ENCODE data around the gene PGAP3.
A peak's percentile ranks its signal among the peaks of the same experiment; 100 is the strongest.
"Not testable (repeated sequence)": the region's sequence is repeated elsewhere in the genome, so short reads cannot be mapped to it uniquely, and the experiment has no call there.

The PGAP3 gene

DNA sequence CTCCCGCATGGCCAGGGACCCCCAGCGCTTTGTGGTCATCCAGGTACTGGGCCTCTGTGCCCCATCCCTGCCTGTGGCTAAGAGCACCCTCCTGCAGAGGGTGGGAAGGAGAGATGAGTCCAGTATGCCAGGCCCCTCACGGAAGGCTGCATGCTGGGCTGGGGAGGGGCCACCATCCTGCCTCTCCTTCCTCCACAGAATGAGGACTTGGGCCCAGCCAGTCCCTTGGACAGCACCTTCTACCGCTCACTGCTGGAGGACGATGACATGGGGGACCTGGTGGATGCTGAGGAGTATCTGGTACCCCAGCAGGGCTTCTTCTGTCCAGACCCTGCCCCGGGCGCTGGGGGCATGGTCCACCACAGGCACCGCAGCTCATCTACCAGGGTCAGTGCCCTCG lies 38.8 kb upstream of the PGAP3 start:
- Histone ChIP-seq H3K4me3 (no peak overlapping the region), H3K4me2 (peak overlapping the region; percentile 24), H3K27ac (no peak overlapping the region), H3K27me3 (no peaks in the 10 kb centered on the region), H3K4me1 (peaks cover 27% of the 10 kb centered on the region), H3K9ac (peak overlapping the region; percentile 31; the same call in 1 of the 2 replicates), H4K20me1 (no peaks in the 10 kb centered on the region), H3K9me3 (no peaks in the 10 kb centered on the region), H3K36me3 (peaks cover 30% of the 10 kb centered on the region)
- no peak for TF ChIP-seq Cebpa-rat (IDR thresholded peaks at IDR 0.05)

DNA sequence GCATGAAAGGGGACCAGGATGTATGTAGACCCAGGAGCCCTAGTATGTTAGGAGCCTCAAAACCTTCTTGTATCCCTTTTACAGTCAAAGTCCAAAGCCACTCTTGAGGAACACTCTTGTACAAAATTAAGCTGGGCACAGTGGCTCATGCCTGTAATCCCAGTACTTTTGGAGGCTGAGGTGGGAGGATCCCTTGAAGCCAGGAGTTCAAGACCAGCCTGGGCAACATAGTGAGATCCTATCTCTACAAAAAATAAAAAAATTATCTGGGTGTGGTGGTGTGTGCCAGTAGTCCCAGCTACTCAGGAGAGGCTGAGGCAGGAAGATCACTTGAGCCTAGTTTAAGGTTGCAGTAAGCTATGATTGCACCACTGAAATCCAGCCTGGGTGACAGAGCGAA lies 38.1 kb upstream of the PGAP3 start:
- H3K9me3 ChIP-seq, H4K20me1 ChIP-seq, H3K4me3 ChIP-seq, H3K9ac ChIP-seq, H3K27me3 ChIP-seq, H3K27ac ChIP-seq: not testable (repeated sequence)
- H3K36me3 ChIP-seq, result peaks cover 30% of the 10 kb centered on the region
- peak overlapping the region; percentile 24; the same call in 1 of the 2 replicates for H3K4me2 ChIP-seq
- peaks cover 24% of the 10 kb centered on the region for H3K4me1 ChIP-seq

DNA sequence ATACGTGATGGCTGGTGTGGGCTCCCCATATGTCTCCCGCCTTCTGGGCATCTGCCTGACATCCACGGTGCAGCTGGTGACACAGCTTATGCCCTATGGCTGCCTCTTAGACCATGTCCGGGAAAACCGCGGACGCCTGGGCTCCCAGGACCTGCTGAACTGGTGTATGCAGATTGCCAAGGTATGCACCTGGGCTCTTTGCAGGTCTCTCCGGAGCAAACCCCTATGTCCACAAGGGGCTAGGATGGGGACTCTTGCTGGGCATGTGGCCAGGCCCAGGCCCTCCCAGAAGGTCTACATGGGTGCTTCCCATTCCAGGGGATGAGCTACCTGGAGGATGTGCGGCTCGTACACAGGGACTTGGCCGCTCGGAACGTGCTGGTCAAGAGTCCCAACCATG lies 36.9 kb upstream of the PGAP3 start:
- peaks cover 30% of the 10 kb centered on the region for H3K36me3 ChIP-seq
- no peak overlapping the region for H3K9ac ChIP-seq
- peaks cover 19% of the 10 kb centered on the region for H3K4me1 ChIP-seq
- no peak for TF ChIP-seq Cebpa-rat (IDR thresholded peaks at IDR 0.05)
- no peaks in the 10 kb centered on the region for H3K9me3 ChIP-seq
- H3K27me3 ChIP-seq, result no peaks in the 10 kb centered on the region
- no peaks in the 10 kb centered on the region for H4K20me1 ChIP-seq
- H3K4me2 ChIP-seq, result no peak overlapping the region
- H3K27ac ChIP-seq, result no peak overlapping the region
- H3K4me3 ChIP-seq, result no peak overlapping the region

DNA sequence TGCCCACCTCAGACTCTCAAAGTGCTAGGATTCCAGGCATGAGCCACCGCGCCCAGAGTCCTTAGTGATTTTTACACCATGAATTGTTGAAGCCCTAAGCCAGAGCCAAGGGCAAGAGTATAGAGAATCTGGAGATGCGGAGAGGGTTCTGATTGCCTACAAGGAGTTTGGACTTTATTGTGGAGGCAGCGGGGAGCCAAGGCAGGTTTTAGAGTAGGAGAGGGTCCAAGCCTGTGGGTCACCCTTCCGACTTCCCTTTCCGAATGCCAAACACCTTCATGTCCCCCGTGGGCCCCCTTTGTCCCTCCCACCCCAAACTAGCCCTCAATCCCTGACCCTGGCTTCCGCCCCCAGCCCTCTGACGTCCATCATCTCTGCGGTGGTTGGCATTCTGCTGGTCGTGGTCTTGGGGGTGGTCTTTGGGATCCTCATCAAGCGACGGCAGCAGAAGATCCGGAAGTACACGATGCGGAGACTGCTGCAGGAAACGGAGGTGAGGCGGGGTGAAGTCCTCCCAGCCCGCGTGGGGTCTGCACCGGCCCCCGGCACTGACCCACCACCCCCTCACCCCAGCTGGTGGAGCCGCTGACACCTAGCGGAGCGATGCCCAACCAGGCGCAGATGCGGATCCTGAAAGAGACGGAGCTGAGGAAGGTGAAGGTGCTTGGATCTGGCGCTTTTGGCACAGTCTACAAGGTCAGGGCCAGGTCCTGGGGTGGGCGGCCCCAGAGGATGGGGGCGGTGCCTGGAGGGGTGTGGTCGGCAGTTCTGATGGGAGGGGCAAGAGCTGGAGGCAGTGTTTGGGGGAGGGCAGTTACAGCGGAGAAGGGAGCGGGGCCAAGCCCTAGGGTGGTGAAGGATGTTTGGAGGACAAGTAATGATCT lies 35.4 kb upstream of the PGAP3 start:
- Histone ChIP-seq H3K36me3 (peaks cover 17% of the 10 kb centered on the region), H4K20me1 (no peaks in the 10 kb centered on the region), H3K4me1 (peaks cover 10% of the 10 kb centered on the region), H3K9me3 (no peaks in the 10 kb centered on the region), H3K4me3 (no peak overlapping the region), H3K27me3 (no peaks in the 10 kb centered on the region), H3K27ac (no peak overlapping the region), H3K4me2 (no peak overlapping the region), H3K9ac (no peak overlapping the region)
- no peak for TF ChIP-seq Cebpa-rat (IDR thresholded peaks at IDR 0.05)

DNA sequence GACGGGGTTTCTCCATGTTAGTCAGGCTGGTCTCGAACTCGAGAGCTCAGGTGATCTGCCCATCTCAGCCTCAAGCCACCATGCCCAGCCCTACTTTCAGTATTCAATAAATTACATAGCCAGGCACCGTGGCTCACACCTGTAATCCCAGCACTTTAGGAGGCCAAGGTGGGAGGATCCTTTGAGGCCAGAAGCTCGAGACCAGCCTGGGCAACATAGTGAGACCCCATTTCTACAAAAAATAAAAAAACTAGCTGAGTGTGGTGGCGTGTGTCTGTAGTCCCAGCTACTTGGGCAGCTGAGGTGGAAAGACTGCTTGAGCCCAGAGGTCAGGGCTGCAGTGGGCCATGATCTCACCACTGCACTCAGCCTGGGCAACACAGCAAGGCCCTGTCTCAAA lies 34.2 kb upstream of the PGAP3 start:
- Histone ChIP-seq H3K4me2 (no peak overlapping the region), H3K27ac (no peak overlapping the region), H4K20me1 (no peaks in the 10 kb centered on the region), H3K4me3 (no peak overlapping the region), H3K9ac (no peak overlapping the region), H3K9me3 (no peaks in the 10 kb centered on the region), H3K4me1 (peaks cover 20% of the 10 kb centered on the region), H3K36me3 (peaks cover 7% of the 10 kb centered on the region), H3K27me3 (no peaks in the 10 kb centered on the region)
- TF ChIP-seq Cebpa-rat (IDR thresholded peaks at IDR 0.05), result no peak

DNA sequence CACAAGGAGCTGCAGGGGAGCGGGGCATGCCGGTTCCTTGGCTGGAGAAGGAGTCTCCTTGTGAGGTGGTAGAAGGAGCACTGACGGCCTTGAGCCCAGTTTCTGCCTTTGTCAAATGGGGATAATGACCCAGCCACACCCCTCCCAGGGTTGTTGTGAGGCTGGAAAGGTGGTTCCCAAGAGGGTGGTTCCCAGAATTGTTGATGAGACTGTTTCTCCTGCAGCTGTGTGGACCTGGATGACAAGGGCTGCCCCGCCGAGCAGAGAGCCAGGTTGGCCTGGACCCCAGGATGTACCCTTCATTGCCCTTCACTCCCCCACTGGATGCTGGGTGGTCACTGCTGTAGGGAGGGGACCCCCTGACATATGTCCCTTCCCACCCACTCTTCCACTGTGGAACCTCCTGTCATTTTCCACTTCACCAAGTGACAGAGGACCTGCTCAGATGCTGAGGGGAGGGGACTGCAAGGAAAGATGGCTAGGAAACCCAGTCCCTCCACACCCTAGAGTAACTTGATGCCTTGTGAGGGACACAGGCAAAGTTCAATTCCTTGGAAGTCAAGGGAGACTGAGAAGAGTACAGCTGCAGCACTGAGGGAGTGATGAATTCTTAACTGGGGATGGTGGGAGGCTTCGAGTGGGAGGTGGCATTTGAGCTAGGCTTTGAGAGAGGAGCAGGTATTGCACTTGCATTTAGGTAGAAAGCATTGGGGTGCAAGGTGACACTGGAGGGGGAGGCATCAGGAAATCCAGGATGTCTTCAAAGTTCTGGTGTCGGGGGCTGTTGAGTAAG lies 31.9 kb upstream of the PGAP3 start:
- no peaks in the 10 kb centered on the region for H4K20me1 ChIP-seq
- H3K9ac ChIP-seq, result no peak overlapping the region
- H3K4me2 ChIP-seq, result no peak overlapping the region
- no peak overlapping the region for H3K4me3 ChIP-seq
- H3K36me3 ChIP-seq, result no peaks in the 10 kb centered on the region
- no peaks in the 10 kb centered on the region for H3K27me3 ChIP-seq
- no peak for TF ChIP-seq Cebpa-rat (IDR thresholded peaks at IDR 0.05)
- no peak overlapping the region for H3K27ac ChIP-seq
- no peaks in the 10 kb centered on the region for H3K9me3 ChIP-seq
- H3K4me1 ChIP-seq, result peaks cover 25% of the 10 kb centered on the region

DNA sequence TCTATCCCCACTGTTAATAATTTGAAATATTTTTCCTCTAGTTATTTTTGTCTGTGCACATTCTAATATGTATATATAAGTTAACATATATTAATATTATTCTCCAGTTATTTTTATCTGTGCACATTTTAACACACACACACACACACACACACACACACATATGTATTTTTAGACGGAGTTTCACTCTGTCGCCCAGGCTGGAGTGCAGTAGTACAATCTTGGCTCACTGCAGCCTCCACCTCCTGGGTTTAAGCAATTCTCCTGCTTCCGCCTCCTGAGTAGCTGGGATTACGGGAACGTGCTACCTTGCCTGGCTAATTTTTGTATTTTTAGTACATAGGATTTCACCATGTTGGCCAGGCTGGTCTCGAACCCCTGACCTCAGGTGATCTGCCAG lies 29.8 kb upstream of the PGAP3 start:
- no peak overlapping the region for H3K4me3 ChIP-seq
- H3K9ac ChIP-seq, result no peak overlapping the region
- peak overlapping the region; percentile 53 for H3K4me2 ChIP-seq
- H3K36me3 ChIP-seq, result no peaks in the 10 kb centered on the region
- H3K9me3 ChIP-seq, result no peaks in the 10 kb centered on the region
- H3K27ac ChIP-seq, result no peak overlapping the region
- no peaks in the 10 kb centered on the region for H3K27me3 ChIP-seq
- H4K20me1 ChIP-seq, result no peaks in the 10 kb centered on the region
- H3K4me1 ChIP-seq, result peaks cover 29% of the 10 kb centered on the region
- TF ChIP-seq Cebpa-rat (IDR thresholded peaks at IDR 0.05), result no peak

DNA sequence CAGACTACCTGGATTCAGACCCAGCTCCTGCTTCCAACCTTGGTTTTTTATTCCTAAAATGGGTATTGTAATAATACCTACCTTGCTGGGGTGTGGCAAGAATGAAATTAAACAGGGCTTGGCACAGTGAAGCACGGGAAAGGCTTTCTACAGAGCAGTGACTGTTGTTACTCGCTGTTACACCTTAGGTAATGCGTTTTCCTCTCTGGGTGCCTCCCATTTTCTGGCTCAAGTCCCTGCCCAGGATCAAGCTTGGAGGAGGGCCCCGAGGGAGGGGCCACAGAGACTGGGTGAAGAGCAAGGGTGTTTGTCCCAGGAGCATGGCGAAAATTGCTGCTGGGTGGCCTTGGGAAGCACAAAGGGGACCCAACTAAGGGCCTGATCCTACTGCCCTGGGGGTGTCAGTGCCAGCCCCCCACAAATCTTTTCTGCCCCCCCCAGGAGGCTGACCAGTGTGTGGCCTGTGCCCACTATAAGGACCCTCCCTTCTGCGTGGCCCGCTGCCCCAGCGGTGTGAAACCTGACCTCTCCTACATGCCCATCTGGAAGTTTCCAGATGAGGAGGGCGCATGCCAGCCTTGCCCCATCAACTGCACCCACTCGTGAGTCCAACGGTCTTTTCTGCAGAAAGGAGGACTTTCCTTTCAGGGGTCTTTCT lies 29.2 kb upstream of the PGAP3 start:
- H3K27ac ChIP-seq, result peak overlapping the region; percentile 31; the same call in 1 of the 2 replicates
- H3K27me3 ChIP-seq, result no peaks in the 10 kb centered on the region
- no peaks in the 10 kb centered on the region for H3K36me3 ChIP-seq
- no peaks in the 10 kb centered on the region for H4K20me1 ChIP-seq
- no peak overlapping the region for H3K4me3 ChIP-seq
- H3K9ac ChIP-seq, result peak overlapping the region; percentile 45; the same call in 1 of the 2 replicates
- H3K4me1 ChIP-seq, result peaks cover 36% of the 10 kb centered on the region
- TF ChIP-seq Cebpa-rat (IDR thresholded peaks at IDR 0.05), result no peak
- H3K4me2 ChIP-seq, result peak overlapping the region; percentile 44
- no peaks in the 10 kb centered on the region for H3K9me3 ChIP-seq

DNA sequence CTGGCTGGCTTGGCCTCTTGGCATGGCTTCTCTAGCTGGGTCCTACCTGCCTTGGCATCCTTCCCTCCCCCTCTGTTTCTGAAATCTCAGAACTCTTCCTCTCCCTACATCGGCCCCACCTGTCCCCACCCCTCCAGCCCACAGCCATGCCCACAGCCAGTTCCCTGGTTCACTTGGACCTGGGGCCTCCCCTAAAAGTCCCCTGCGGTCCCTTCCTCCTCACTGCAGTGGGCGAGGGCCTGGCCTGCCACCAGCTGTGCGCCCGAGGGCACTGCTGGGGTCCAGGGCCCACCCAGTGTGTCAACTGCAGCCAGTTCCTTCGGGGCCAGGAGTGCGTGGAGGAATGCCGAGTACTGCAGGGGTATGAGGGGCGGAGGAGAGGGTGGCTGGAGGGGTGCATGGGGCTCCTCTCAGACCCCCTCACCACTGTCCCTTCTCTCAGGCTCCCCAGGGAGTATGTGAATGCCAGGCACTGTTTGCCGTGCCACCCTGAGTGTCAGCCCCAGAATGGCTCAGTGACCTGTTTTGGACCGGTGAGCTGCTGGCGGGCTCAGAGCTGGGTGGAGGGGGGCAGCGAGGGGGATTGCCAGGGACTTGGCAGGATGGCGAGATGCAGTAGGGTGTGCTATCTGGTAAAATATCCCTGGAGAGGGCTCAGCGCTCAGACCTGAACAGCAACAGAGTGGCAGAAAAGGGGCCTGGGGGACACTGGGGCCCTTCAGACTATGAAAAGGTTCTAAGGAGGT lies 28.4 kb upstream of the PGAP3 start:
- no peaks in the 10 kb centered on the region for H3K36me3 ChIP-seq
- no peak for TF ChIP-seq Cebpa-rat (IDR thresholded peaks at IDR 0.05)
- no peaks in the 10 kb centered on the region for H3K9me3 ChIP-seq
- no peaks in the 10 kb centered on the region for H4K20me1 ChIP-seq
- no peak overlapping the region for H3K4me3 ChIP-seq
- H3K27me3 ChIP-seq, result no peaks in the 10 kb centered on the region
- peaks cover 43% of the 10 kb centered on the region for H3K4me1 ChIP-seq
- peak overlapping the region; percentile 44 for H3K4me2 ChIP-seq
- peak overlapping the region; percentile 31; the same call in 1 of the 2 replicates for H3K27ac ChIP-seq
- peak overlapping the region; percentile 45; the same call in 1 of the 2 replicates for H3K9ac ChIP-seq

Measured in BLaER1 (cell line).